NOMO-1 treated with dmso at 0.1 percent for 144 hours (cell line): ENCODE results near the gene ARVCF.

ENCODE experiments used
- DNase-seq: peaks from one replicate; lab custom pipeline; 2025; ENCODE audit not compliant: unreplicated experiment; lab: John Stamatoyannopoulos, UW

The ARVCF gene

DNA sequence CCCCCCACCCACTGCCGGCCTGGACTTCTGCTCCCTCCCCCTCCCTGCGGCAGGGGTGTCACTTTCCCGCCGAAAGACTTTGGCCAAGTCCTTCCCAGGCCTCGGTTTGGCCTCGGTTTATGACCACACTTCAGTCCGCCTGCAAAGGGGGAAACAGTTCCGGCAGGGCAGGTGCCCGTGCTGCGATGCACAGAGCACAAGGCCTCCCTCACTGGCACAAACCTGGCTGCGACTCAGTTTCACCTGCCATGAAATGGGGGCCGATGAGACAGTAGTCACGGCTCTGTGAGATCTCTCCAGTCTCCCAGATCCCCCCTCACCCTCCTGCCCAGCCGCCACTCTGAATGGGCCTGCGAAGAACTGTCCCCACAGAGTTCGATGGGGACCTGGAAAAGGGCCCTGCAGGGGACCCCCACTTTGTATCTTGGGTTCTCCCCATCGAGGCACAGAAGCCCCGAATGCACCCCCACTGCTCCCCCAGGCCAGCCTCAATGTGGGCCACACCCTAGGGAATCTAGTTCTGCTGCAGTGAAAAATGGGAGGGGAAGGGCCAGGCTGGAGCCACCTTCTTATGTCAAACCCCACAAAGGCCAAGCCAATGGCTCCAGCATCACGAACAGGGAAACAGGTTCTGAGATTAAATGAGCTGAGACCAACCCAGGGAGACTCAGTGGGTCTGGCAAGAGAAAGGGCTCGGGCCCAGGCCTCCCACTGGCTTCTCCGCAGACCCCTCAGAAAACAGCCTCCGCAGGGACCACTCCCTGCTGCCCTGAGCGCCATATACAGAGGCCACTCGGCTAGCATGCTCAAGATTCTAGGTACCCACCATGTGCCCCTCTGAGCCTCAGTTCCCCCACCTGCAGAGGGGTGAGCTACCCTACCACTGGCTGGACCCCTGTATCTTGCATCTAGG is 29.0 kb downstream of the ARVCF start:
- DNase-seq, result no peak

DNA sequence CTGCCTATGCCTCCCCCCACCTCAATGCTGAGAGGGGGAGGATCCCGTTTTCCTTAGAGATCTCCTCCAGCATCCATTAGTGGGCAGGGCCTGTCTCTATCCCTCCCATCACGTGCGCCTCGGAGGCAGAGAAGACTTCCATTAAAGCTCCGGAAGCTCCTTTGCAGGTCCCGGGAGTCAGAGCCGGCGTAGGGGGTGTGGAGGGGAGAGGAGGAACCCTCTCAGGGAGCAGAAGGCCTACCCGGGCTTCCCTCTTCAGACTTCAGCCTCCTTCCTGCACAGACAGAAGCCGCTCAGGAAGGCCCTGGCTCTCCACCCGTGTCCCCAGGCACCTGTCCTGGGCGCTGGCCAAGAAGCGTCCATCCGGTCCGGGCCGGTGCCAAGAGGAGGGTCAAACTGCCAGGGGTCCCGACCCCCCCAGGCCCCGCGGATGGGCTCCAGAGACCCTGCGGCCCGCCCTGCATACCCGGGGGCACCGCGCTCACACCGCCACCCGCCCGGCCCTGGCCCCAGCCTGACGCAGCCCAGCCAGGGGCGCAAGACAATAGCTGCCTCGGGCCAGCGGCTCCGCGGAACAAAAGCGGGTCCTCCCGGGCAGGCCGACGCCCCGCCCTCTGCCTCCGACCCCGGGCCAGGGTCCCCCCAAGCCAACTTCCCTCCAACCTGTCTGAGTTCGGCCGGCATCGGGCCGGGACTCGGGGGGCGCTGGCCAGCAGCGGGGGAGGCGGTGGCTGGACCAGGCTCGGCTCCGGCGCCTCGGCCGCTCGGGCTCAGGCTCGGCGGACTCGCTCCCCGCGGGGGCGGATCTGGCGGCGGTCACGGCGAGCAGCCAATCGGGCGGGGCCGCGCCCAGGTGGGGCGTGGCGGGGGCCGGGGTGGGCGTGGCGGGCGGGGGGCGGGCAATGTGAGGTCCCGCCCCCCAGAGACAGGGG is 29.9 kb downstream of the ARVCF start:
- peak; percentile 16 for DNase-seq

DNA sequence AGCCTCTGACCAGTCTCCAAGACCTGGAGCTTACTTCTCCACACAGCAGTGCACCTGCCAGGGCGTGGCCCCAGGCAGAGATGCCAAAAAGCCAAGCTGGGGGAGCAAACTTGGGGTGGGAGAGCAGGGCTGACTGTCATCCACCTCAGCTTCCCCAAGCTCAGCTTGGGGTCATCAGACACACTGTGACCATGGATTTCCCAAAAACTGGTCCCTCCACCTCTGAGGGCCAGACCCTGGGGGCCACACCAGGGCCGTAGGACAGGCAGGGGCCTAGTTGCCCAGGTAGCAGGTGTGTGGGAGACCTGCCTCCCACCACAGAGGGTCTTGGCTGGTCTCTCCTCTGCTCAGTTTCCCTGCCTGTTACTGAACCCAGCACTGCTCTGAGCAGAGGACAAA is 30.6 kb downstream of the ARVCF start:
- DNase-seq, result no peak

DNA sequence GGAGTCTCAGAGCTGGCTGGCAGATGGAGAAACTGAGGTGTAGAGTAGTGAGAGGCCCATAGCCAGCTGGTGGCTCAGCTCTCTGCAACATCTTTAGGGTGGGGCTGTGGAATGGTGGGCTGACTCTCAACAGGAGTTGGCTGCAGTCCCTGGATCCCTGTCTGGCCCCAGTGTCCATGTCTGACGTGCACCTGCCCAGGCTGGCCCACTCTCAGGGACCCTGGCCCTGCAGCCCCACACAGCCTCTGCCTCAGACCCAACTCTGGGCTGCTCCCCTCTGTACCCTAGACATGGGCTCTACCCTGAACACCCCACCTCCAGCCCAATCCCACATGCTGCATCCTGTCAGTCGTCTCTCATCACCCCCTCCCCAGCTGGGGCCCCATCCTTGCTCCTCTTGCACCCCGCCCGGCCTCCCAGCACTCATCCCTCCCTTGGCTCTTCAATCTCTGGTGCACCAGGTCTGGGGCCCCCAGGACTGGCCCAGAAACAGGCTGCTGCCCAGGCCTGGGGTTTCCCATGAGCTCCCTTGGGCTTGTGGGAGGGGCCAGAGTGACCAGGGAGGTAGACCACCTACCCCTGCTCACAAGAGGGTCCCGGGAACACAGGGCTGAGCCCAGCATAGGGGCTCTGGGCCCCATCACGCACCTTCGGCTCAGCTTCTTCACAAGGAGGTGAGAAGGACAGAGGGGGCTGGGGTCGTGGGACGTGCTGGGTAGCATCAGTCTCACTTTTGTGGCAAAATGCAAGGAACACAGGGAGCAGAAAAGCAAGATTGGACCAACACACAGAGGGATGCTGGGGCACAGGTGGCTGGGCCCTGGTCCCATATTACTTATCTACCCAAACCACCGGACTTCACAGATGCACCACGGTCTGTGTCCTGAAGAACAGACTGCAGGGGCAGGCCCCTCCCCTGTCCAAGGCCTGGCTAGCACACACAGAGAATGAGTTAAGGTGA is 31.5 kb downstream of the ARVCF start:
- no peak for DNase-seq

DNA sequence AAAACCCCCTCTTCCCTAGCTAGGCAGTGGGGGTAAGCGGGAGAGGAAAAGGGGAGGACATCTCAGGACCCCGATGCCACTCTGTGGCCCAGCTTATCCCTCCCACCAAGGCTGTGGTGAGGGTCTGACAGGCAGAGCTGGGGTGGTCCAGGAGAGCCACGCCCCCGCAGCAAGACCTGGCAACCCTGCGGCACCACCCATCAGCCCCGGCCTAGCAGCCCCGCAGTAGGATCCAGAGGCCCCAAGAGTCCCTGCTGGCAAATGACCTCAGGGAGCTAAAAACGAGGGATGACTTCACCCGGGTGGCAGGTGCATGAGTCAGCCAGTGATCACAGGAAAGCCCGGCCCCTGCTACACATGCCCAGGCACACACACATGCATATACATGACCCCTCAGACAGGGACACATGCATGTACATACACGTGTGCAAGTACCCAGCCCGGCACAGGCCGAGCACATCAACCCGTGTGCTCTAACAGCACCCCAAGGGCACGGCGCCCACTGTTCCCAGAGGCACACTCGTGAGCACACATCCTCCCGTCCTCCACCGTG is 32.3 kb downstream of the ARVCF start:
- no peak for DNase-seq

DNA sequence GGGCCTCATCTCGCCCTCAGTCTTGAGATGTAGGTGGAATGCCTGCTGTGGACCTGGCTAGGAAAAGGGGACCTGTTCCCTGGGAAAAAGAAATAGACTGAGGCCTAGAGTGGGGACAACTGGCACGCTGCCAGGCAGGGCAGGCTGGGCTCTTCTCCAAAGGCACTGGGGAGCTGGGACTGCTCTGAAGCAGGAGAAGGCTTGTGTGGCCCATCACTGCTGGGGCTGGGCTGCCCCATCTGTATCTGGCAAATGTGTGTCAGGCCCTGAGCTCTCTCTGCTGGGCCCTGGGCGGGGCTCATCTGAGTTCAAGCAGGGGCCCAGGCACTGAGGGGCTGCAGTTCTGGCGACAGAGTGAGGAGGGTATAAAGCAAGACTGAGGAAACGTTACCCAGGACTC is 32.9 kb downstream of the ARVCF start:
- DNase-seq, result no peak

DNA sequence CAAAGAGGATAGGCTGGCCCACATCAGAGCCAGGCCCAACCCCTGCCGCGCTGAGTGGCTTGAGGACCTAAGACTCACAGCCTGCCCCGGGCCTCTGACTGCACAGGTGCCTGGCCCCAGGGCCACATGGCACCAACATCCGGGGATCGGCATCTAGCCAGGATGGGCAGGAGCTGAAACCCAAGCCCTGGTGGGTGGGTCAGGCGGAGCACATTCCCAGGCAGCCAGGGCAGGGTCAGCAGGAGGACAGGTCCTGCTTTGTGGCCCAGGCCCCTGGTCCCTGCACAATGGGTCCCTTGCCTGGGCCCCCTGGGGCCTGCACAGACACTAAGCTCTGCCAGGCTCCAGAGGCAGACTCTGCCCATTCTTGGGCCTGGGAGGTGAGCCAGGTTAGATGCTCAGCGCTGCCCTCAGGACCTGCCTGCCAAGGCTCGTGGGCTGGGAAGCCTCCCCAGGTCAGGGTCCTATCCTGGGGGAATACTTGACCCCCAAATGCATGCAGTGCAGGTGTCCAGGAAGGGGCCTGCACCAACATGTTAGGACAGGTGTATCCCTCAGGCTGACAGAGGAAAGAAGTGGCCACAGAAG is 33.5 kb downstream of the ARVCF start:
- no peak for DNase-seq

DNA sequence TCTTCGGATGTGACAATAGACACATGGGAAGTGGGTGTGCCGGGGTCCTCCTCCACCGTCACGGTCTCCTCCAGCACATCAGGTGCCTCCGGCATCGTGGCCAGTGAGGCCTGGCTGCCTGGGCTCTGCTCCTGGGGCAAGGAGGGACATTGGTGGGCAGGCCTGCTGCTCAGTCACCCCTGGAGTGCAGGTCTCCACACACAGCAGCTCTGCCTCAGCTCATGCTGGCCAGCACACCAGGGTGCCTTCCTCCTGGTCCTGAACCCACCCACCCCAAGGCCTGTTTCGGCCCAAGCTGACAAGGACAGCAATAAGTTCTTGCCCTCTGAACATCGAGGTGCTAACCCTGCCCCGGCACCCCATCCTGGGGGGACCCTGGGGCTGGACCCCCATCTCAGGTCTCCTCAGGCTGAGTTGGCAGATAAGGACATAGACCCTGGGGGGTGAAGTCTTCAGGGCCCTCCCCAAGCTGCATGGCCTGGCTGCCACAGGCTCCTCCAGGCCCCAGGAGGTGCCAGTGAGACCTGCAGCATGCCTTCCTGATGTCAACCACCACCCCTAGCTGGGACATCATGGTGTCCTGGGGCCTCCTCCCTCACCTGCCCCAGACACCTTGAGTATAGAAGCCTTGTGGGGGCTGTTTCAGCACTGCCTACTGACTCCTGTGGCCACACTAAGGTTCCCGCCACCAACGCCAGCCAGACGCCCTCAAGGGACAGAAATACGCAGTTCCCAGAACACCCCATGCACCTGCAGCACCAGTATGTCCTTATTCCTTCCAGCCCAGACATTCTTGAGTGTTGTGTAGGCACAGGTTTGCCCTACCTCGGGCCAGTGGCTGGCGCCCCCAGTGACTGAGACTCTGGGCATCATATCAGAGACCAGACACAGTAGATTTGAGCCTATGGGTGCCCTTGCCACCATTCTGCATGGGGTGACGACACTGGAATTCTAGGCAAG is 34.4 kb downstream of the ARVCF start:
- DNase-seq, result no peak

DNA sequence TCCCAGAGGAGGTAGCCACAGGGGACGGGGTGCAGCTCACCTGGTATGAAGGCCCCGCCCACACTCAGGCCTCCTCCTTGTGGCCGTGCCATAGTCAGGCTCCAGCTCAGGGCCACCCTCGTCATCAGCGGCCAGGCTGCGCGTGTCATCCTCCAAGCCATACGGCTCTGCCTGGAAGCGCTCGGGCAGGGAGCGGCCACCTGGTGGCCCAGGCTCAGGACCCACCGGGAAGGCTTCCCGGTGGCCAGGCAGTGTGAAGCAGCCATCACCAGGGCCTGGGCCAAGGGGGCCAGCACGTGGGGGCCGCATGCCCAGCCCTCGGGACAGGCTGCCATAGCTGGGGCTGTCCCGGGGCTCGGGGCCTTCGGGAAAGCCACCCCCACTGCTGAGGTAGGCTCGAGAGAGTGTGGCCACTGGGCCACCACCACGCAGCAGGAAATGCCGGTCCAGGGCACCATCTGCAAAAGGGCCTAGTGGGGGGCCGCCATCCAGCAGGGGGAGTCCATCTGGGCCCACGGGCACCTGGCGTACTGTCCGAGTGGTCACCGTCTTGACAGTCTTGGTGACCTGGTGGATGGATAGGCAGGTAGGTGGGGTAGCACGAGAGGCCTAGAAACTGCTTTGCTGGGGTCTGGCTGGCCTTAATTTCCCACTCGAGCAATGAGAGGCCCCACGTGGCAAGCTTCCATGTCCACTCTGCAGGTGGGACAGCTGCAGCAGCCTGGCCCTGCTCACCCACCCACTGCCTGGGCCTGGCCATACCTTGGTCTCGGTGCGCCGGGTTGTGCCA is 35.3 kb downstream of the ARVCF start:
- no peak for DNase-seq

DNA sequence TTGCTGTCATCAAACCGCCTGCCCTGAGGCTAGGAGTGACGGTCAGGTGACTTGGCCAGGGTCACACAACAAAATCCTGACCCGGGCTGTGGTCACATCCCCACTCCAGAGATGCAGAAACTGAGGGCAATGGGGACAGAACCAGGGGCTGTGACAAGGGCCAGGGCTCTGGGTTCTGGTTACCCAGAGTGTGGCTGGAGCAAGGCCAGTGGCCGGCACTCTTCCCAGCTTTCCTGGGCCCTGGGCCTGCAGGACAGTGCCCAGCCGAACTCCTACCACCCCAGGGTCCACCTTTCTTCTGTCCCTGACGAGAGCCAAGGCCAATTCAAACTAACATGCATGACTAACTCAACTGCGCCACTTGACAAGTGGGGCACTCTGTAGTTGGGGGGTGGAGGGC is 35.9 kb downstream of the ARVCF start:
- no peak for DNase-seq

DNA sequence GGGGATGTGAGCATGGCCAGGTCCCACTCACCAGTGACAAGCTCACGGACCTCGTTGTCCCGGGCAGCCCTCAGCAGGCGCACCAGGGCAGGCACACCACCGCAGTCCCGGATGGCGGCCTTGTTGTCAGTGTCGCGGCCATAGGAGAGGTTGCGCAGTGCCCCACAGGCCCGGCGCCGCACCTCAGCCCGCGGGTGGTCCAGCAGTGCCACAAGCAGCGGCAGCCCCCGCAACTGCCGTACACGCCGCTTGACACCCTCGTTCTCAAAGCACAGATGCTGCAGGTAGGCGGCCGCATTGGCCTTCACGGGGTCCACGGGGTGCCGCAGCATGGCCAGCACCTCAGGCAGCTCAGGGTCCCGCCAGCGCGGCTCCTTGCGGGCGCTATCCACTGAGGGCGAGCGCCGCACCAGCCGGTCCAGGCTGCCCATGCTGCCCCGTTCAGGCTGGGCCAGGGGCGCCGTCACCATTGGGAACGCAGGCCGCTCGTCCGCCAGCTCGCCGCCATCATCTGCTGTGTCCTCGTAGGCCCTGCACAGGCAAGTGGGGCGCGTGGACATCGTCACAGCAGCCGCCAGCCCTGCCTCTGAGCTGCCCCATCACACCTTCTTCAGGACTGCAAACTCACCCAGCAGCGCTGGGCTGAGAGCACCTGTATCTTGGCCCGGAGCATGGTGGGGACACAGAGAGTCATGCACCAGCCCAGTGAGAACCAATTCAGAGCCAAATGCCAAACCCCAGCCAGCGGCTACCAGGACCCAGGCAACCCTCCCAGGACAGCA is 36.7 kb downstream of the ARVCF start:
- DNase-seq, result no peak

DNA sequence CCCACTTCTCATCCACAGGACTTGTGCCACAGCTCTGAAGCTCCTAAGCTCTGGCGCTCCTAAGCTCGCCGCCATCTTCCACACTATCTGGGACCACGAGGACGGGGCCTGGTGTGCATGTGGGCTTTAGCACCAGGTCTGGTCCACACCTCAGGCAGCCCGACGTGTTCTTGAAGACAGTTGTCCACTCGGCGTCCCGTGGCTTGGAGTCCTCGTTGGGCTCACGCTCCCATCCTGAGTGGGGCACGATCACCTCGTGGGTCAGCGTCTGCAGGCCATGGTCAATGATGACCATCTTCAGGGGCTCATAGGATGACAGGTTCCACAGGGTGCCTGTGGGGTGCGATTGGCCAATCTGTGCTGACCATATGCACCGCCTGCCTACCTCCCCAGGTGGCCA is 37.9 kb downstream of the ARVCF start:
- DNase-seq, result no peak

DNA sequence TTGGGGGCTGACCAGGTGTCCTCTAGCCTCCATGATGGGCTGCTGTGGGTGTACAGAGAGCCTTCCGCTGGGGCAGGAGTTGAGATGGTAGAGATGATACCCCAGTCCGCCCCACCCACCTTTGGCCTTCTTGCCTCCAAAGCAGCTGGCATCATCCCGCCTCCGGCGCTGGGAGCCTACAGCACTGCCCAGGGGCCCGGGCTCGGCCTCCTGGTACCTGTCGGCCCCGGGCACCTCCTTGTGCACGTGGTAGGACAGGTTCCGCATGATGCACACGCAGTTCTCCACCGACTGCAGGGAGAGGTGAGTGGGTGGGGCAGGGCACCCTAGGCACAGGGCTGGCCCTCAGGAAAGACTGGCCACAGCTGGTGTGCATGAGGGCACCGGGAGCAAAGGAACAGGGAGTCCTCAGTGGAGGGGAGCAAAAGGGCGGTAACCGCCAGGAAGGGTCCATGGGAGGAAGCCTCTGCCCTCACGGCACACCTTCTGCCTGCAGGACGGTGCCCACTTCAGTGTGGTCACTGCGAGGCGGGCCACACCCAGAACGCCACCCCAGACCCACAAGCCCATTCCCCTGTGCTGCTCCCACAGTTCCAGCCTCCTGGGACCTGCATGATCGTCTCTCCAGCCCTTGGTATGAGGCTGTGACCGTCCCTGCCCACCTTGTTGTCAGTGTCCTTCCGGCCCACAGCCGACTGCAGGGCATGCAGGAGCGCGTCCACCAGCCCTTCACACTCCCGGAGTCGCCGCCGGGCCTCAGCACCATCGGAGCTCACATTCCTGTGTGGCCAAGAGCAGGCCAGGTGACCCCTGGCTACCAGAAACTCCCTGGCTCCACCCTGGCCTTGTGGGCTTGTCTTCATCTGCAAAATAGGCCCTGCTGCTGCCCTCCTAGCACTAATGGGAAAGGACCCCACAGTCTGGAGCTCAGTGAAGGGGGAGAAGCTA is 39.1 kb downstream of the ARVCF start:
- no peak for DNase-seq

DNA sequence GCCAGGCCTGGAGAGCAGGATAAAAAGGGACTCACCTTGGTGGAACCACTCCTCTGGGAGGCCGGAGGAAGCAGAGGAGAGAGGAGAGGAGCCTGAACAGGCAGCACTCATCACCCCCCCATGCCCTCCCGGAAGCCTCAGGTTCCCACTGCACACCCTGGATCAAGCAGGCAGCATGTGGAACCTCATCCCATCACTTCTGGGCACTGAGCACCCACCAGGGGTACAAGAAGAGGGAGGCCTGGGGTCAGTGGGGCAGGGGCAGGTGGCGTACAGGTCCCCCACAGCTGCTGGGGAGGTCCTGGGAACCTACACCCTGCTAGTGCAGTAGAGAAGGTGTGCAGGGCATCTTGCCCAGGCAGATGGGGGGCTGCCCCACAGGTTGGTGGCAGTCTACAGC is 40.0 kb downstream of the ARVCF start:
- DNase-seq, result no peak

DNA sequence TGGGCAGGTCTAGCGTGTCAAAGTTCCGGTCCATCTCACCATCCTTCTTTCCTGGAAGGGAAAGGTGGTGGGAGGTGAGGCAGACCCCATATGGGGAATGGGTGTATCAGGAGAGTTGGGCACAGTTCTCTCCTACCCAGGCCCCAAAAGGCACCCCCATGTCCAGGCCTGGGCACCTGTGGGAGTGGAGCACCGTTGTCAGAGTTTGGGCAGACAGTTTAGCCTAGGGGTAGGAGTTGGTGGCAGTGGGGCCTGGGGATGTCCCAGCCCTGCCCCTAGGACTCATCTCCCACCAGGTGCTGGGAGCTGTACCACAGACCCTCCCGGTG is 41.0 kb downstream of the ARVCF start:
- no peak for DNase-seq

DNA sequence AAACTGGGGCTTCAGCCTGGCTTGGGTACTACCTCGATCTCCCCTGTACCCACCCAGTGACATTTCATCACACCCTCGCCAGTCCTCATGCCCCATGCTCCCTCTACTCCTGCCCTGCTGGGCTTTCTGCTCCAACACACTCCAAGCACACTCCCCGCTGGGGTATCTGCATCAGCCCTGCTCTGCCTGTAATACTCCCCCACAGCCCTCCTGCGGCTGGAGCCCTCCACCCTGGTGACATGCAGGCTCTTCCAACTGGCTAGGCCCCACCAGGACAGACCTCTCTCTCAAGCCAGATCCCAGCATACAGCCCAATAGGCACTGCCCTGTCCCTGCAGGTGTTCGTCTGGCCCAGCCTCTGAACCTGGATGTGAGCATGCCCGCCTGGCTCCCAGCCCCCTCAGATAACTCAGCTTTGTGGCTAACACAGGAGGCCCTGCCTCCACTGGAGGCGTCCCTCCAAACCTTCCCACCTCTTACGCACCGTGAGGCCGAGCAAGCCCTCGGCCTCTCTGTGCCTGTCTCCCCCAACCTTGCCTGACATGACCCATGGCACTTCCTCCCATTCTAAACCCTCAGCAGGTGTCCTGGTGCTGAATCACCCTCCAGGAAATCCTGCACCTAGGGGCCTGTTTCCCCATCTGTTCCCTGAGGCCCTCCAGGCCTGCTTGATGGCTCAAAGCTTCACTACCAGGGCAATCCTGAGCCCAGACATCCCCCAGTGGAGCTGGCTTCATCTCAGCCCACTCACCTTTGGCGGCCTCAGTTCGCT is 41.5 kb downstream of the ARVCF start:
- DNase-seq, result no peak
